Testis (tissue), 3 donors: Measurements from ENCODE around the gene KIF26B. TPM values are rescaled to one million over a fixed set of nuclear protein-coding genes. Genes with fewer than 3 reads are reported as not detected.
"Not testable (repeated sequence)": the region's sequence is repeated elsewhere in the genome, so short reads cannot be mapped to it uniquely, and the experiment has no call there.

Source experiments
- DNase-seq: peaks from one replicate; pipeline ENCODE4 v3.0.0-alpha.2; 2019
- H3K27ac ChIP-seq, 2 donors: fragments of 200-600 bp; sonication (generic); one replicate each; pipeline ENCODE4 v1.5.1; 2019
- H3K27me3 ChIP-seq: fragments of 200-600 bp; sonication (generic); one replicate; pipeline ENCODE4 v1.5.1; 2019
- H3K36me3 ChIP-seq: fragments of 200-600 bp; sonication (generic); one replicate; pipeline ENCODE4 v1.5.1; 2017; ENCODE audit warnings: low read depth; ENCODE audit errors: missing control alignments
- H3K4me1 ChIP-seq: fragments of 200-600 bp; sonication (generic); one replicate; pipeline ENCODE4 v1.5.1; 2019
- H3K4me3 ChIP-seq, 2 donors: fragments of 200-600 bp; sonication (generic); one replicate each; pipeline ENCODE4 v1.5.1; 2017 to 2019
- H3K9me3 ChIP-seq: fragments of 200-600 bp; sonication (generic); one replicate; pipeline ENCODE4 v1.5.1; 2017
- CTCF ChIP-seq, 3 experiments: fragments of 450-650 bp in 2 of 3; fragments of 200-600 bp in 1 of 3; sonication (generic) in 1 of 3; IDR thresholded peaks; one replicate each; pipeline ENCODE4 v1.5.1; 2016 to 2019; ENCODE audit warnings: antibody characterized with exemption in 3 of 3, mild to moderate bottlenecking in 2 of 3, moderate library complexity in 1 of 3
- POLR2A ChIP-seq: fragments of 450-650 bp; IDR thresholded peaks from one replicate; pipeline ENCODE4 v1.6.1; 2017; ENCODE audit warnings: antibody characterized with exemption, mild to moderate bottlenecking, moderate library complexity
- WGBS, 2 donors: methylation state at CpG; one replicate each; pipeline ENCODE4 v1.1.5; 2018; 5-methylcytosine and 5-hydroxymethylcytosine counted together
- intact Hi-C: fragments of 100-400 bp; cut with DNase I; formaldehyde crosslinking; loops from one replicate; pipeline ENCODE4 v1.15.1; 2023; ENCODE audit warnings: low total_unique reads
- polyA plus RNA-seq: library from polyadenylated mRNA; stranded (reverse); fragments of 350-450 nt; fragmentation: Illumina TruSeq; extraction: RNeasy Lipid Tissue Mini Kit (QIAGEN cat#74804); gene quantifications from one replicate; pipeline ENCODE4 v1.2.3, GENCODE V29; 2014; ENCODE audit warnings: low read depth, low replicate concordance; ENCODE audit not compliant: insufficient read depth
- total RNA-seq, 2 donors: library from RNA; depleted of rRNA; stranded (reverse); fragments of >200 nt; gene quantifications; one replicate each; pipeline ENCODE4 v1.2.3, GENCODE V29; 2016

KIF26B gene
- total and polyA plus RNA-seq, 3 donors from 2014 or later: 3.0 to 4.8 (median 3.1) TPM

- 81 to 100% methylated on average over 6 of the region's 6 CpGs for WGBS, 2 donors
- DNase-seq: no peak
- Histone ChIP-seq H3K4me3 (no peak overlapping the region), H3K27me3 (no peaks in the 10 kb centered on the region), H3K36me3 (no peaks in the 10 kb centered on the region), H3K4me1 (no peaks in the 10 kb centered on the region), H3K27ac (no peak overlapping the region), H3K9me3 (no peaks in the 10 kb centered on the region)
- intact Hi-C loops: no loop called here
- TF ChIP-seq CTCF (IDR thresholded peaks at IDR 0.05) (no peak), POLR2A (no peak)
These were observed 177.7 kb downstream of the KIF26B start for GRCh38 chr1:245332513-245332912.

GRCh38 chr1:245334235-245334634, 179.4 kb downstream of the KIF26B start:
- WGBS, 2 donors: 86 to 89% methylated on average over 4 of the region's 4 CpGs
- Histone ChIP-seq H3K27me3 (no peaks in the 10 kb centered on the region), H3K36me3 (no peaks in the 10 kb centered on the region), H3K27ac (no peak overlapping the region), H3K4me1 (no peaks in the 10 kb centered on the region), H3K9me3 (no peaks in the 10 kb centered on the region), H3K4me3 (no peak overlapping the region)
- DNase-seq: no peak
- no peak for TF ChIP-seq CTCF (IDR thresholded peaks at IDR 0.05)
- TF ChIP-seq POLR2A: no peak
- intact Hi-C loops: no loop called here

GRCh38 chr1:245334827-245335490, 180.2 kb downstream of the KIF26B start:
- no peak overlapping the region for H3K27ac ChIP-seq
- no peaks in the 10 kb centered on the region for H3K9me3 ChIP-seq
- no peak for TF ChIP-seq POLR2A
- TF ChIP-seq CTCF (IDR thresholded peaks at IDR 0.05): no peak
- H3K4me3 ChIP-seq: no peak overlapping the region
- no peak for DNase-seq
- intact Hi-C loops: no loop called here
- H3K27me3 ChIP-seq: no peaks in the 10 kb centered on the region
- 94 to 95% methylated on average over 8 to 9 of the region's 9 CpGs for WGBS, 2 donors
- H3K4me1 ChIP-seq: no peaks in the 10 kb centered on the region
- no peaks in the 10 kb centered on the region for H3K36me3 ChIP-seq

DNA sequence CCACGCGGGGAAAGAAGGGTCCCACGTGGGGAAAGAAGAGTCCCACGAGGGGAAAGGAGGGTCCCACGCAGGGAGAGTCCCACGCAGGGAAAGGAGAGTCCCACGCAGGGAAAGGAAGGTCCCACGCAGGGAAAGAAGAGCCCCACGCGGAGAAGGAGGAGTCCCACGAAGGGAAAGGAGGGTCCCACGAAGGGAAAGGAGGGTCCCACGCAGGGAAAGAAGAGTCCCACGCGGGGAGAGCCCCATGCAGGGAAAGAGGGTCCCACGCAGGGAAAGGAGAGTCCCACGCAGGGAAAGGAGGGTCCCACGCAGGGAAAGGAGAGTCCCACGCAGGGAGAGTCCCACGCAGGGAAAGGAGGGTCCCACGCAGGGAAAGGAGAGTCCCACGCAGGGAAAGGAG, 180.9 kb downstream of the KIF26B start:
- H3K36me3 ChIP-seq, H3K9me3 ChIP-seq, H3K27ac ChIP-seq, H3K4me3 ChIP-seq, H3K27me3 ChIP-seq, DNase-seq, H3K4me1 ChIP-seq, intact Hi-C loops: not testable (repeated sequence)
- 61 to 66% methylated on average over 22 of the region's 22 CpGs for WGBS, 2 donors

- Histone ChIP-seq H3K27me3 (no peaks in the 10 kb centered on the region), H3K4me3 (no peak overlapping the region), H3K27ac (no peak overlapping the region), H3K9me3 (no peaks in the 10 kb centered on the region), H3K36me3 (no peaks in the 10 kb centered on the region), H3K4me1 (no peaks in the 10 kb centered on the region)
- DNase-seq: no peak
- TF ChIP-seq POLR2A: no peak
- TF ChIP-seq CTCF (IDR thresholded peaks at IDR 0.05): no peak
- intact Hi-C loops: no loop called here
- 18 to 30% methylated on average over 22 of the region's 22 CpGs for WGBS, 2 donors
These were observed 181.6 kb downstream of the KIF26B start for GRCh38 chr1:245336149-245336983.

GRCh38 chr1:245336984-245337355, 182.2 kb downstream of the KIF26B start:
- intact Hi-C loops: not testable (repeated sequence)
- 81 to 85% methylated on average over 2 of the region's 2 CpGs for WGBS, 2 donors

More at GRCh38 chr1:245336984-245337355, 182.2 kb downstream of the KIF26B start:
- H3K9me3 ChIP-seq, H3K27me3 ChIP-seq, H3K4me3 ChIP-seq, H3K4me1 ChIP-seq, DNase-seq, H3K27ac ChIP-seq, H3K36me3 ChIP-seq: not testable (repeated sequence)
